Stimulated activated CD4-positive, alpha-beta T cell treated with anti-CD3 and anti-CD28 coated beads, TNF-alpha, amount 100 ng/mL, for 4 hours (primary cell): ENCODE data around the gene FRMPD1.
A peak's percentile ranks its signal among the peaks of the same experiment; 100 is the strongest.
"Not testable (repeated sequence)": the region's sequence is repeated elsewhere in the genome, so short reads cannot be mapped to it uniquely, and the experiment has no call there.

Experiments used
- DNase-seq, 3 experiments: peaks; one replicate each; pipeline ENCODE4 v3.0.0-alpha.2; 2020; ENCODE audit warnings: low read depth in 3 of 3

Gene FRMPD1

GRCh38 chr9:37650873-37651768 is at the start of gene FRMPD1:
Gene FRMPD1 (plus strand): TSS chr9:37650954. CDS start chr9:37692642, 41,688 bp downstream.
- DNase-seq = peak; percentile 8 to 26 (median 24)

GRCh38 chr9:37602061-37602460 is 48.7 kb upstream of the FRMPD1 start:
- not testable (repeated sequence) for DNase-seq

GRCh38 chr9:37602817-37603216 is 47.9 kb upstream of the FRMPD1 start:
- no peak for DNase-seq

- DNase-seq = no peak
These were observed 46.5 kb upstream of the FRMPD1 start for GRCh38 chr9:37604296-37604695.

- no peak for DNase-seq
These were observed 42.5 kb upstream of the FRMPD1 start for GRCh38 chr9:37608250-37608649.

- no peak for DNase-seq
These were observed 40.9 kb upstream of the FRMPD1 start for GRCh38 chr9:37609735-37610397.

- no peak for DNase-seq
These were observed 39.7 kb upstream of the FRMPD1 start for GRCh38 chr9:37611014-37611413.

GRCh38 chr9:37611961-37612360 is 38.8 kb upstream of the FRMPD1 start:
- DNase-seq = no peak

GRCh38 chr9:37617161-37617560 is 33.6 kb upstream of the FRMPD1 start:
- no peak for DNase-seq

GRCh38 chr9:37617832-37618231 is 32.9 kb upstream of the FRMPD1 start:
- no peak for DNase-seq

GRCh38 chr9:37618817-37619216 is 31.9 kb upstream of the FRMPD1 start:
- DNase-seq = no peak

GRCh38 chr9:37619806-37620205 is 30.9 kb upstream of the FRMPD1 start:
- DNase-seq = no peak

- no peak for DNase-seq
These were observed 30.4 kb upstream of the FRMPD1 start for GRCh38 chr9:37620396-37620795.

- DNase-seq = no peak
These were observed 29.3 kb upstream of the FRMPD1 start for GRCh38 chr9:37621273-37622121.

GRCh38 chr9:37622462-37622861 is 28.3 kb upstream of the FRMPD1 start:
- no peak for DNase-seq

- DNase-seq = no peak
These were observed 27.5 kb upstream of the FRMPD1 start for GRCh38 chr9:37623267-37623666.

GRCh38 chr9:37624073-37624472 is 26.7 kb upstream of the FRMPD1 start:
- DNase-seq = no peak

- no peak for DNase-seq
These were observed 25.6 kb upstream of the FRMPD1 start for GRCh38 chr9:37625036-37625757.

GRCh38 chr9:37625758-37626147 is 25.0 kb upstream of the FRMPD1 start:
- no peak for DNase-seq

GRCh38 chr9:37626708-37627292 is 24.0 kb upstream of the FRMPD1 start:
- DNase-seq = no peak

GRCh38 chr9:37632479-37632878 is 18.3 kb upstream of the FRMPD1 start:
- DNase-seq = no peak
